GM21381 (cell line): ENCODE results near the gene SLC47A2.

Experiments
- ATAC-seq: cut with Tn5 transposase; IDR thresholded peaks from one replicate; pipeline ENCODE4 v1.9.1; 2021; ENCODE audit warnings: mild to moderate bottlenecking, moderate library complexity; ENCODE audit not compliant: unreplicated experiment

The SLC47A2 gene

GRCh38 chr17:19646788-19647696, 69.3 kb downstream of the SLC47A2 start:
- ATAC-seq: no peak

DNA sequence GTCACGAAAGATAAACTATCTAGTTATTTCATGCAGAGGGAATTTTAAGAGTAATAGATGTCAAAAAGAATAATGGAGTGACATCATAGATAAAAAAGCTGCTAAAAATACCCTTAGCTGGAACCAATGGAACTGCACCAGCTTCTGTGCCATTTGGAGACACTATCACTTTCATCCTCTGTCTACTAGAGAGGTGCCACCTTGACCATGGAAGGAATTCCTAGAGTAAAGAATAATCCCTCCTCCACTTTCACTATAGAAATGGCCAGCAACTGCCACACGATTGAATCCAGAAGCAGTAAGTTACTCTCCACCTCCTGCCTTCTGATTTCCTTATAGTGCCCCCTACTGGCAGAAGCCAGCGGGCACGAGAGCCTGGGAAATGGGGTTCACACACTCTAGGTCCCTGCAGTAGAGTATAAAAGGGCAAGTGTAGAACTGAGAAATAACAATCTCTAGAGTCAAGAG, 70.6 kb downstream of the SLC47A2 start:
- ATAC-seq: no peak

DNA sequence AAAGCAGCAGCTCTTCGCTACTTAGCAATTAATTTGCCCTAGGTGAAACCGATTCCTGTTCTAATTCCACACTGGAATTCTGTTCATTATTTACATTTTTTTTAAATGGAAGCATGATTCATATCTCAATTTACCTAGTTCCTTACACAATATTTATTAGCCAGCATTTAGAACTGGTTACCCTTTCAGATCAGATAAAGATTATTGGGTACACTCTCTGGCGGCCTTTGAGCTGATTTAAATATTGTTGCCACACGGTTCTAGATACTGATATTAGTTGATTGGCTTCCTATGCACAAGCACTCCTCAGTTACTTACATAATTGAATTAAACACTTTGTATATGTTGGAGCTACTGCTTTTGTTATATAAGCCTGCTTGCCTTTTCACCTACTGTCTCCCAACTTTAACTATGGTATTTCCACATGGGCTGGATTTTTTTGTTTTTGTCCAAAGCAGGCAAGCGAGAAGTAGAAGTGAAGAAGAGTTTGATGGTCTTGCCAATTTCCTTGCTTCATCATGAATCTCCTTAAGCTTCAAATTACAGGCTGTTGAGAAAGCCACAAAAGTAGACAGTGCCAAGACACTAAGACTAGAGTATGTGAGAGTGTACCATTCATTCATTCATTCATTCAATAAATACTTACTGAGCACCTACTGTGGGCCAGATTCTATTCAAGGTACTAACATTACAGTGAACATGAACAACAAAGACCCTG, 71.7 kb downstream of the SLC47A2 start:
- ATAC-seq: no peak

GRCh38 chr17:19642373-19642893, 74.0 kb downstream of the SLC47A2 start:
- no peak for ATAC-seq

- ATAC-seq: no peak
Measured at GRCh38 chr17:19641687-19642372, 74.6 kb downstream of the SLC47A2 start.

- ATAC-seq: no peak
Measured at GRCh38 chr17:19631905-19632304, 84.5 kb downstream of the SLC47A2 start.

DNA sequence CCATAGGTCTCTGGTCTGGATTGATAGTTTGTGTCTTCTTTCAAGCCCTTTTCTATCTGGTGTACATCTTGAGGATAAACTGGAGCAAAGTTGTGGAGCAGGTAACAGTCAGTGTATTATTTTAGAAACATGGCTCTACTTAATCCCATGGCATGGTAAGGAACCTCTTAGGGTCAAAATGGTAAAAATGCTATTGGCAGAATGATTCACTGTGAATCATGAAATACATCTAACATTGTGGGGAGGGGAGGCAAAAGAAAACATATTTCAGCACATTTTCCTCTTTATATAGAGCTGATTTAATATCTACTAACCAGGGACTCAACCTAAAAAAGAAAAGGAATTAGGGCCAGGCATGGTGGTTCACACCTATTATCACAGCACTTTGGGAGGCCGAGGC, 85.7 kb downstream of the SLC47A2 start:
- no peak for ATAC-seq

DNA sequence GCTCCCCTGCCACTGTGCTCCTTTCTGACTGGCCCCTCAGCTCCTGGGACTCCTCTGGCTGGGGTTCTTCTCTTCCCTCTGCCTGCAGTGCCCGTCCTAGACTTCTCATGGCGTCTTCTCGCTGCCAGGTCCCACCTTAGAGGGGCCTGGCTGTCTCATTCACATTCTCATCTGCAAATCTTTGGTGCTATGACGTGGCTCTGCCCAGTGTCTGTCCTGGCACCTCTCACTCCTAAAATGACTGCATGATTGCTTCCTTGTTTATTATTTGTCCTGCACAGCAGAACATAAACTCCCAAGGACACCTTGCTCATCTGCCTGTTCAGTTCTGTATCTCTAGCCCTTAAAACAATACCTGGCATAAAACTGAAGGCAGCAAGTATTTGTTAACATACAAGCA, 86.3 kb downstream of the SLC47A2 start:
- ATAC-seq: no peak

- no peak for ATAC-seq
Measured at GRCh38 chr17:19629449-19629848, 86.9 kb downstream of the SLC47A2 start.
